HepG2 (cell line): ENCODE measurements around the gene PRR22. TPM values are rescaled to one million over a fixed set of nuclear protein-coding genes. Genes with fewer than 3 reads are reported as not detected.

ENCODE experiments used
- AFF4 ChIP-seq: sonication (generic); formaldehyde crosslinking; IDR thresholded peaks from 2 replicates; pipeline ENCODE4 v1.4.0; 2020; ENCODE audit warnings: missing genetic modification reagents
- BCL3 ChIP-seq: sonication (generic); formaldehyde crosslinking; IDR thresholded peaks from 2 replicates; pipeline ENCODE4 v1.5.1; 2020; ENCODE audit warnings: mild to moderate bottlenecking, missing genetic modification reagents, moderate library complexity
- BORCS8-MEF2B ChIP-seq: sonication (generic); formaldehyde crosslinking; IDR thresholded peaks from 2 replicates; pipeline ENCODE4 v1.8.0; 2022; ENCODE audit warnings: mild to moderate bottlenecking, missing genetic modification reagents
- NR0B2 ChIP-seq: sonication (generic); formaldehyde crosslinking; IDR thresholded peaks from 2 replicates; pipeline ENCODE4 v1.4.0; 2020; ENCODE audit warnings: mild to moderate bottlenecking, missing genetic modification reagents
- NR2F6 ChIP-seq, 2 experiments: IDR thresholded peaks; 2 replicates each; pipeline ENCODE4 v1.6.1; 2016; ENCODE audit warnings: antibody characterized with exemption in 1 of 2, mild to moderate bottlenecking in 1 of 2
- PBX3 ChIP-seq: sonication (generic); formaldehyde crosslinking; IDR thresholded peaks from 2 replicates; pipeline ENCODE4 v1.8.1; 2023; ENCODE audit warnings: missing genetic modification reagents, inconsistent platforms, borderline replicate concordance
- RFX5 ChIP-seq: IDR thresholded peaks from 2 replicates; pipeline ENCODE4 v1.6.1; 2011; ENCODE audit warnings: low read depth, low read length, improper control_type of control experiment
- SOX13 ChIP-seq, 3 experiments: fragments of 450-650 bp in 1 of 3; sonication (generic) in 1 of 3; formaldehyde crosslinking in 1 of 3; IDR thresholded peaks in 2 of 3; conservative IDR thresholded peaks in 1 of 3; 2 replicates each; pipeline versions ENCODE4 v1.5.0 to v1.6.1; 2016 to 2020; ENCODE audit warnings: antibody characterized with exemption in 1 of 3, mild to moderate bottlenecking in 1 of 3, missing compliant biosample characterization in 1 of 3, missing genetic modification reagents in 1 of 3, moderate library complexity in 1 of 3
- SOX5 ChIP-seq: IDR thresholded peaks from 2 replicates; pipeline ENCODE4 v1.6.1; 2016; ENCODE audit warnings: borderline replicate concordance
- THAP11 ChIP-seq: IDR thresholded peaks from 2 replicates; pipeline ENCODE4 v1.6.1; 2016; ENCODE audit warnings: missing biosample characterization, missing genetic modification reagents
- ZC3H4 ChIP-seq: sonication (generic); formaldehyde crosslinking; IDR thresholded peaks from 2 replicates; pipeline ENCODE4 v1.4.0; 2020; ENCODE audit warnings: missing genetic modification reagents, borderline replicate concordance
- ZNF543 ChIP-seq: sonication (generic); formaldehyde crosslinking; IDR thresholded peaks from 2 replicates; pipeline ENCODE4 v1.4.0; 2020; ENCODE audit warnings: mild to moderate bottlenecking, missing genetic modification reagents
- ZNF720 ChIP-seq: sonication (generic); formaldehyde crosslinking; IDR thresholded peaks from 2 replicates; pipeline ENCODE4 v1.4.0; 2020; ENCODE audit warnings: missing genetic modification reagents
- polyA plus RNA-seq, 8 experiments: library from polyadenylated mRNA; depleted of rRNA in 3 of 8; stranded (reverse) in 7 of 8; unstranded in 1 of 8; fragments of >200 nt; fragmentation: Illumina TruSeq in 4 of 8; extraction: Trizol in 4 of 8; gene quantifications; 2 replicates each; pipeline versions ENCODE4 v1.2.1 to v1.2.3, GENCODE V29; 2011 to 2016; ENCODE audit warnings: low read depth in 4 of 8, missing spikeins in 1 of 8, mixed read lengths in 1 of 8; ENCODE audit not compliant: insufficient read depth in 1 of 8
- total RNA-seq, 5 experiments: library from RNA; depleted of rRNA; stranded (reverse); fragments of >200 nt; fragmentation: Illumina TruSeq; extraction: Trizol; gene quantifications; 2 replicates each; pipeline ENCODE4 v1.2.3, GENCODE V29; 2016; ENCODE audit warnings: low read depth in 1 of 5

The PRR22 gene
- total and polyA plus RNA-seq, 2 of the 13 experiments (the other 11 are each of a cell fraction or from before 2014, with no cell fraction given) = 0.84 to 2.3 TPM

GRCh38 chr19:5803752-5804515, 19.4 kb upstream of the PRR22 start (continued):
- TF ChIP-seq AFF4 (CRISPR knock-in tag) = no peak
- peak; percentile 51; the same call in 1 of the 2 replicates for TF ChIP-seq ZNF543 (CRISPR knock-in tag)
- no peak for TF ChIP-seq ZC3H4 (CRISPR knock-in tag)
- no peak for TF ChIP-seq RFX5
- no peak for TF ChIP-seq SOX5 (CRISPR knock-in tag)
- TF ChIP-seq BCL3 (CRISPR knock-in tag) = peak; percentile 75
- TF ChIP-seq ZNF720 (CRISPR knock-in tag) = no peak
- TF ChIP-seq NR2F6 (IDR thresholded peaks at IDR 0.05) = no peak
- peak; percentile 57 for TF ChIP-seq NR2F6 (CRISPR knock-in tag; IDR thresholded peaks at IDR 0.05)
- TF ChIP-seq BORCS8-MEF2B (CRISPR knock-in tag) = peak; percentile 80; the same call in 1 of the 2 replicates
- no peak for TF ChIP-seq PBX3 (CRISPR knock-in tag)
- no peak for TF ChIP-seq SOX13 (IDR thresholded peaks at IDR 0.05)
- peak in 1 of 2 experiments; percentile 30; a peak in 1 of 4 replicates for TF ChIP-seq SOX13 (CRISPR knock-in tag; conservative IDR thresholded peaks at IDR 0.05 in 1 of 2, IDR thresholded peaks at IDR 0.05 in 1 of 2)
- peak; percentile 48; the same call in 1 of the 2 replicates for TF ChIP-seq NR0B2 (CRISPR knock-in tag)
- peak; percentile 64; the same call in 1 of the 2 replicates for TF ChIP-seq THAP11
